Mesendoderm (in vitro differentiated cells): ENCODE measurements around the gene SLC2A6.

Experiments used
- DNase-seq: peaks from one replicate; pipeline ENCODE4 v3.0.0; 2013
- H2AK5ac ChIP-seq: 2 replicates; pipeline ENCODE4 v1.6.1; 2013; ENCODE audit warnings: low read length, inconsistent platforms
- H2BK120ac ChIP-seq: 2 replicates; pipeline ENCODE4 v1.6.1; 2013; ENCODE audit warnings: low read depth, mild to moderate bottlenecking, low read length, moderate library complexity, mixed read lengths
- H2BK15ac ChIP-seq: replicated peaks from 2 replicates; pipeline ENCODE4 v1.6.1; 2013; ENCODE audit warnings: low read depth, mild to moderate bottlenecking, moderate library complexity
- H2BK5ac ChIP-seq: 2 replicates; pipeline ENCODE4 v1.6.1; 2013; ENCODE audit warnings: low read length, inconsistent platforms
- H3K18ac ChIP-seq: 2 replicates; pipeline ENCODE4 v1.6.1; 2013; ENCODE audit warnings: mild to moderate bottlenecking, low read length, mixed read lengths
- H3K23ac ChIP-seq: one replicate; pipeline ENCODE4 v1.6.1; 2013; ENCODE audit warnings: low read length
- H3K27ac ChIP-seq: 2 replicates; pipeline ENCODE4 v1.5.1; 2013; ENCODE audit warnings: low read depth, mild to moderate bottlenecking, inconsistent platforms, low read length, moderate library complexity
- H3K27me3 ChIP-seq: 2 replicates; pipeline ENCODE4 v1.6.1; 2013; ENCODE audit warnings: low read length, control low read depth, mild to moderate bottlenecking, inconsistent platforms; ENCODE audit not compliant: insufficient read depth, poor library complexity
- H3K36me3 ChIP-seq: 2 replicates; pipeline ENCODE4 v1.6.1; 2013; ENCODE audit warnings: low read length, inconsistent platforms; ENCODE audit not compliant: control insufficient read depth, insufficient read depth
- H3K4ac ChIP-seq: one replicate; pipeline ENCODE4 v1.6.1; 2013; ENCODE audit warnings: low read depth, mild to moderate bottlenecking, low read length, moderate library complexity
- H3K4me1 ChIP-seq: 2 replicates; pipeline ENCODE4 v1.6.1; 2013; ENCODE audit warnings: low read depth, low read length, inconsistent platforms; ENCODE audit not compliant: control insufficient read depth
- H3K4me2 ChIP-seq: 2 replicates; pipeline ENCODE4 v1.6.1; 2013; ENCODE audit warnings: low read length
- H3K4me3 ChIP-seq: 2 replicates; pipeline ENCODE4 v1.5.1; 2013; ENCODE audit warnings: mild to moderate bottlenecking, low read length
- H3K56ac ChIP-seq: one replicate; pipeline ENCODE4 v1.6.1; 2013; ENCODE audit warnings: low read length
- H3K79me1 ChIP-seq: 2 replicates; pipeline ENCODE4 v1.6.1; 2013; ENCODE audit warnings: low read length, inconsistent platforms
- H3K79me2 ChIP-seq: 2 replicates; pipeline ENCODE4 v1.6.1; 2013; ENCODE audit warnings: mild to moderate bottlenecking, low read length; ENCODE audit not compliant: control insufficient read depth, insufficient read depth
- H3K9ac ChIP-seq: 2 replicates; pipeline ENCODE4 v1.6.1; 2013; ENCODE audit warnings: low read length, inconsistent platforms
- H4K5ac ChIP-seq: one replicate; pipeline ENCODE4 v1.6.1; 2013; ENCODE audit warnings: low read length
- H4K8ac ChIP-seq: one replicate; pipeline ENCODE4 v1.6.1; 2013; ENCODE audit warnings: low read depth, mild to moderate bottlenecking, control low read depth, low read length, moderate library complexity
- WGBS: extraction: QIAGEN DNeasy Blood & Tissue Kit; methylation state at CpG from one replicate; pipeline ENCODE4 v1.1.7; 2013; ENCODE audit warnings: low lambda C conversion rate, missing lambda C conversion rate; ENCODE audit not compliant: insufficient coverage; ENCODE audit errors: extremely low coverage; 5-methylcytosine and 5-hydroxymethylcytosine counted together

Gene SLC2A6

GRCh38 chr9:133439337-133439736 lies 39.6 kb downstream of the SLC2A6 start:
- H2AK5ac ChIP-seq, result no peak overlapping the region
- H3K9ac ChIP-seq, result no peak overlapping the region
- H2BK120ac ChIP-seq, result no peak overlapping the region
- no peaks in the 10 kb centered on the region for H3K36me3 ChIP-seq
- H3K23ac ChIP-seq, result no peak overlapping the region
- H3K27me3 ChIP-seq, result no peaks in the 10 kb centered on the region
- no peak overlapping the region for H4K8ac ChIP-seq
- no peak overlapping the region for H3K4me2 ChIP-seq
- H3K79me1 ChIP-seq, result no peaks in the 10 kb centered on the region
- H3K18ac ChIP-seq, result no peak overlapping the region
- no peak overlapping the region for H3K56ac ChIP-seq
- H2BK15ac ChIP-seq, result no peak overlapping the region
- no peak for DNase-seq
- no peak overlapping the region for H3K4ac ChIP-seq
- no peak overlapping the region for H4K5ac ChIP-seq
- no CpG with 5 or more reads among the region's 4 CpGs for WGBS
- no peak overlapping the region for H2BK5ac ChIP-seq
- H3K79me2 ChIP-seq, result no peaks in the 10 kb centered on the region
- no peak overlapping the region for H3K27ac ChIP-seq
- no peak overlapping the region for H3K4me3 ChIP-seq
- H3K4me1 ChIP-seq, result no peaks in the 10 kb centered on the region

DNA sequence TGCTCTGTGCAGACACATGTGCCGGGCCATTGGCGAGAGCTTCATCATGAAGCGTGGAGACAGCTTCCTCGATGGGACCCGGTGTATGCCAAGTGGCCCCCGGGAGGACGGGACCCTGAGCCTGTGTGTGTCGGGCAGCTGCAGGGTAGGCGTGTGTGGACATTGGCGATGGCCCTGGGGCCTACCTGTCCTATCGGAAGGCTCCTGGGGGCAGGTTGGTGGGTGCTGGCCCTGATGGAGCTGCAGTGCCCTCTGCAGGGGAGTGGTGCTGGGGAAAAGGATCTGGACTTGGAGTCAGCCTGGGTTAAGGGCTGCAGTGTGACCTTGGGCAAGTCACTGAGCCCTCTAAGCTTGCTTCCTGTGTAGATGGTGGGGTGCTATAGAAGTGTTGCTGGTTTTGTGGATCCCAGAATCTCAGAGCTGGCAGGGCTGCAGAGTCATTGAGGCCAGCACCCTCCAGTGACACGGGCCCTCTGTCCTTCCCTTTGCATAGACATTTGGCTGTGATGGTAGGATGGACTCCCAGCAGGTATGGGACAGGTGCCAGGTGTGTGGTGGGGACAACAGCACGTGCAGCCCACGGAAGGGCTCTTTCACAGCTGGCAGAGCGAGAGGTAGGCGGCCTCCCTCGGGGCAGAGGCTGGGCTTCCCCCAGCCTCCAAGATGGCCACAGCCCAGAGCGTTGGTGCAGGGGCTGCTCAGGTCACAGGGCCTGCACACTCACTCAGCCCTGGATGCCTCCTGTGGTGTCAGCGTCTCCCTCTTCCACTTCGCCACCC lies 41.0 kb downstream of the SLC2A6 start:
- Histone ChIP-seq H3K23ac (no peak overlapping the region), H2AK5ac (no peak overlapping the region), H3K18ac (no peak overlapping the region), H2BK120ac (no peak overlapping the region), H3K4me2 (no peak overlapping the region), H3K56ac (no peak overlapping the region), H3K4me3 (no peak overlapping the region), H3K36me3 (no peaks in the 10 kb centered on the region), H4K5ac (no peak overlapping the region), H4K8ac (no peak overlapping the region), H2BK5ac (no peak overlapping the region), H3K27me3 (no peaks in the 10 kb centered on the region), H3K4me1 (no peaks in the 10 kb centered on the region), H3K79me1 (no peaks in the 10 kb centered on the region), H3K27ac (no peak overlapping the region), H2BK15ac (no peak overlapping the region), H3K9ac (no peak overlapping the region), H3K79me2 (no peaks in the 10 kb centered on the region), H3K4ac (no peak overlapping the region)
- no peak for DNase-seq
- no CpG with 5 or more reads among the region's 20 CpGs for WGBS

GRCh38 chr9:133436681-133437080 lies 42.2 kb downstream of the SLC2A6 start:
- no peak overlapping the region for H2BK120ac ChIP-seq
- H3K27ac ChIP-seq, result no peak overlapping the region
- no peak overlapping the region for H4K5ac ChIP-seq
- no peak overlapping the region for H3K4ac ChIP-seq
- H3K56ac ChIP-seq, result no peak overlapping the region
- no peak overlapping the region for H3K23ac ChIP-seq
- no CpG with 5 or more reads among the region's 16 CpGs for WGBS
- no peak overlapping the region for H2AK5ac ChIP-seq
- no peak overlapping the region for H3K4me3 ChIP-seq
- no peaks in the 10 kb centered on the region for H3K79me1 ChIP-seq
- no peak overlapping the region for H2BK15ac ChIP-seq
- no peak for DNase-seq
- no peaks in the 10 kb centered on the region for H3K79me2 ChIP-seq
- no peak overlapping the region for H4K8ac ChIP-seq
- H3K27me3 ChIP-seq, result no peaks in the 10 kb centered on the region
- no peak overlapping the region for H3K9ac ChIP-seq
- H2BK5ac ChIP-seq, result no peak overlapping the region
- no peaks in the 10 kb centered on the region for H3K4me1 ChIP-seq
- no peaks in the 10 kb centered on the region for H3K36me3 ChIP-seq
- no peak overlapping the region for H3K18ac ChIP-seq
- H3K4me2 ChIP-seq, result no peak overlapping the region

- no peak overlapping the region for H2BK120ac ChIP-seq
- H3K27ac ChIP-seq, result no peak overlapping the region
- H3K79me1 ChIP-seq, result no peaks in the 10 kb centered on the region
- no peak overlapping the region for H3K18ac ChIP-seq
- H3K4me2 ChIP-seq, result no peak overlapping the region
- no CpG with 5 or more reads among the region's 11 CpGs for WGBS
- H2AK5ac ChIP-seq, result no peak overlapping the region
- H3K9ac ChIP-seq, result no peak overlapping the region
- no peaks in the 10 kb centered on the region for H3K4me1 ChIP-seq
- H3K27me3 ChIP-seq, result no peaks in the 10 kb centered on the region
- H3K36me3 ChIP-seq, result no peaks in the 10 kb centered on the region
- H3K56ac ChIP-seq, result no peak overlapping the region
- H2BK5ac ChIP-seq, result no peak overlapping the region
- no peak overlapping the region for H3K4me3 ChIP-seq
- no peak overlapping the region for H4K8ac ChIP-seq
- H3K4ac ChIP-seq, result no peak overlapping the region
- H3K23ac ChIP-seq, result no peak overlapping the region
- no peaks in the 10 kb centered on the region for H3K79me2 ChIP-seq
- H2BK15ac ChIP-seq, result no peak overlapping the region
- H4K5ac ChIP-seq, result no peak overlapping the region
- no peak for DNase-seq
Observed at GRCh38 chr9:133433351-133433843, 45.5 kb downstream of the SLC2A6 start.

DNA sequence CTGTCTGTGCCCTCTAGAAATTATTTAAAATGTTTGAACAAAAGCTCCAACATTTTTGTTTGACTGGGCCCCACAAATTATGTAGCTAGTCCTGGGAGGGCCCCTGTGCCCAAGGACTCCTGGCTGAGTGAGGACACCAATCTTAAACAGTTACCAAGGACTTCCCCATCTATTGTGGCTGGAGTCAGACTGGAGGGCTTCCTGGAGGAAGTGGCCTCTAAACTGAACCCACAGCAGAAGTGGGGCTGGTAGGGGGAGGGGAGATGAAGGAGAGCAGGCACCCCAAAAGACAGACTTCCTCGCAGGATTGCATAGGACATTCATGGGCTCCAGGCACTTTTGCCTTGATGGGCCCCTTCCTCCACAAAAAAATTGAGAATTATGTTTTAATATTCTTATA lies 48.7 kb downstream of the SLC2A6 start:
- peaks cover 2% of the 10 kb centered on the region for H3K4me1 ChIP-seq
- no peak overlapping the region for H3K23ac ChIP-seq
- WGBS, result no CpG with 5 or more reads among the region's 1 CpG
- no peak overlapping the region for H4K5ac ChIP-seq
- H4K8ac ChIP-seq, result no peak overlapping the region
- no peak overlapping the region for H2BK15ac ChIP-seq
- no peak overlapping the region for H3K56ac ChIP-seq
- no peak overlapping the region for H3K27ac ChIP-seq
- H2BK120ac ChIP-seq, result no peak overlapping the region
- H3K79me1 ChIP-seq, result no peaks in the 10 kb centered on the region
- H3K27me3 ChIP-seq, result no peaks in the 10 kb centered on the region
- no peak overlapping the region for H2BK5ac ChIP-seq
- no peak overlapping the region for H2AK5ac ChIP-seq
- H3K9ac ChIP-seq, result no peak overlapping the region
- no peaks in the 10 kb centered on the region for H3K36me3 ChIP-seq
- no peak overlapping the region for H3K18ac ChIP-seq
- no peaks in the 10 kb centered on the region for H3K79me2 ChIP-seq
- H3K4me2 ChIP-seq, result no peak overlapping the region
- H3K4me3 ChIP-seq, result no peak overlapping the region
- no peak overlapping the region for H3K4ac ChIP-seq
- no peak for DNase-seq
